Right ventricle myocardium inferior (tissue), 1 donor: Measurements from ENCODE around the gene CDC20B. TPM values are rescaled to one million over a fixed set of nuclear protein-coding genes. Genes with fewer than 3 reads are reported as not detected.
"Not testable (repeated sequence)": the region's sequence is repeated elsewhere in the genome, so short reads cannot be mapped to it uniquely, and the experiment has no call there.

Experiments used
- ATAC-seq: fragments of 200-7000 bp; cut with Tn5 transposase; one replicate; pipeline ENCODE4 v1.9.1; 2020; ENCODE audit warnings: mild to moderate bottlenecking, moderate library complexity
- DNase-seq: peaks from one replicate; pipeline ENCODE4 v3.0.0; 2021; ENCODE audit errors: missing footprints
- intact Hi-C: fragments of 100-400 bp; cut with DNase I; formaldehyde crosslinking; loops from one replicate; pipeline ENCODE4 v1.11.0; 2022
- total RNA-seq: library from RNA; stranded (reverse); fragmentation: NEBNext Ultra II Directional; extraction: Animal tissue kit (Norgen Biotek cat#: 25700); gene quantifications from one replicate; pipeline ENCODE4 v1.2.1, GENCODE V29; 2021
- donor health status: DM: no; HTN: yes; CAD: no; lungs with severe emphysema.

Gene CDC20B
- total RNA-seq, 1 donor from 2014 or later = not detected

DNA sequence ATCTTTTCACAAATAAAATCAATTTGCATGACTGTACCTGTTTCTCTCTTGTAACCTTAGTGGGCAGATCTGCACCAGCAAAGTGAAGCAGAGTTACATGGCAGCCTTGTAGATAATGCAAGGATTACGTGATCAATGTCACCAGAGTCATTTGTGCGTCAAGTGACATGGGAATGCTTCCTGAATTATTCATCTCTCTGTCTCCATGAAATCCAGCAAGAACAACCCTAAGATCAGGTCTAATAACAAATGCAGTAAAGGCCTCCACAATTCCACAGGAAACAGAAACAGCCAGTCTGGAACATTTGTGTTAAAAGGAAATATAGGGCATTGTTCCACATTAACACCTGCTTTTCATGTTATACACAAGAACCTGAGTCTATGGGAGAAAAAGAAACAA is 62.8 kb downstream of the CDC20B start:
- DNase-seq (no peak), ATAC-seq (no peak)
- intact Hi-C loops = no loop called here

DNA sequence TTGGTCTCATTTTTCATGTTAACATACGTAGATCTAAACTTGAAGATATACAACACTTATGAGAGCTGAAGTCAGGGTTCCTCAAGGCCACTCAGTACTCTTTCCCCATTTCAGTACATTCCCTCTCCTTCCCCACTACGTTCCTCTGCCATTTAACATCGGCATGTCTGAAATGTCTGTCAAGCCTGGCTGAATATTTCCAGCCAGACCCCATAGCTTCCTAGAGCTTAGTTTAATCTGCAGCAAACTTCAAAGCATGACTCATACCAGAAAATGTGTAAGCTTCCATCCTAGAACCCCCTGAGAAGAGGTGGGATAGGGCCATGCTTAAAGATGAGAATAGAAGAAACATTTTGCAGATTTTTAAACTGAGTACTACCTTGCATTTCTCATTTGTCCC is 64.3 kb downstream of the CDC20B start:
- intact Hi-C loops = no loop called here
- DNase-seq (no peak), ATAC-seq (no peak)

DNA sequence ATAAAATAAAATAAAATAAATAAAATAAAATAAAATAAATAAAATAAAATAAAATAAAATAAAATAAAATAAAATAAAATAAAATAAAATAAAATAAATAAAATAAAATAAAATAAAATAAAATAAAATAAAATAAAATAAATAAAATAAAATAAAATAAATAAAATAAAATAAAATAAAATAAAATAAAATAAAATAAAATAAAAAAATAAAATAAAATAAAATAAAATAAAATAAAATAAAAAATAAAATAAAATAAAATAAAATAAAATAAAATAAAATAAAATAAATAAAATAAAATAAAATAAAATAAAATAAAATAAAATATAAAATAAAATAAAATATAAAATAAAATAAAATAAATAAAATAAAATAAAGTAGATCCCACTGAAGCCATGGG is 67.0 kb downstream of the CDC20B start:
- DNase-seq, ATAC-seq, intact Hi-C loops: not testable (repeated sequence)

DNA sequence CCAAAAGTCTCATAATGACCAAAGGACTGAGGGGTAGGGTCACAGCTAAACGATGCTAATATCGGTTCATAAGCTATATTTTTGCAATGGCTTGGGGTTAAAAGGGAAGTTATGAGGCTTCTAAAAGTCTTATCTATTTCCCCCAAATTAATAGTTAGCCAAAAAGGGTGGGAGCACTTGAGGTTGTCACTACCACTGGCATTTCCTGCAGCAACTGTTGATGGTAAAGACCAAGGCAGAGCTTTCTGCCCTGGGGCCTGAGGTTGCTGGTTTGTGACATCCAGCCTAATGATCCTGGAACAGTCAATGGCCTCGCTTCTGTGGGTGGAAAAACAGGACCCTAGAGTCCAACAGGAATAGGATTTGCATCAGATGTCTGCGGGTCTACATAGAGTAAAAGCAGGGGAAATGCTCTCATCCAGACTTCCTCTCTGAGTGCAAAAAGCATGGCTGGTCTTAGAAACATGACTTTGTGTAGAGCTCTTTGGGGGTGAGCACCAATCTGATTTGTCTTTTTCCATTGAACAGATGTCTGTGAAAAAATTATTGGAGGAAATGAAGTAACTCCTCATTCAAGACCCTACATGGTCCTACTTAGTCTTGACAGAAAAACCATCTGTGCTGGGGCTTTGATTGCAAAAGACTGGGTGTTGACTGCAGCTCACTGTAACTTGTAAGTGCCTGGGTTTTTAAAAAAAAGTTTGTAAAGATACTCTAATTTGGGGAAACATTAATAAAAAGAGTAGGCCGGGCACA is 67.9 kb downstream of the CDC20B start:
- ATAC-seq (no peak), DNase-seq (no peak)
- intact Hi-C loops = no loop called here

DNA sequence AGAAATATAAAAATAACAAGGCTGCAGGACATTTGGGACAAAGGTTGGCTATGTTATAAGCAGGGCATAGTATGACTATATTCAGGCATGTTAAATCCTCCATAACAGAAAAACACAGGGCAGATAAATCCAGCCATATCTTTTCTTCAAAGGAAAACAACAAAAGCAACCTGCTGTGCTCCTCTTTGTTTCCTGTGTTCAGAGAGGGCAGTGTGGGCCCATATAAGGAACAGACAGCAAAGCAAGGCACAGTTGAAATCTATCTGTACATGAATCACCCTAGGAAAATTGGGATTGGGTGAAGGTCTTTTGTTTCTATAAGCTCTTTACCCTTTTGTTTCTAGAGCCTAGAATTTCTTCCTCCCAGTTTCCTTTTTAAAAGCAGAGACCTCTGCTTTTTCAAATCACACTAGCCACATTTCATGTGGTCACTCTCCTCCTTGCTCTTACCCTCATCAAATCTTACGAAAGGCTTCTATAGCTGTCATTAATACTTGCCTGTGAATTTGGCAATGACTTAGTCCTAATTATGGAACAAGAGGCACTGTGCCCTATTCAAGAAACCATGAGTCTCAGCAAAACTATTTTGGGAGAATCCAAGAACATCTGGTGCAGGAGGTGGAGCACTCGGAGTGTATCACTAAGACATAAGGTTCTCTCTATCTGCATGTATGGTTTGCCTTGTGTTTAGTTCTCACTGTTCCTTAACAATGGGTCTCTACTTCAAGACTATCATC is 68.8 kb downstream of the CDC20B start:
- intact Hi-C loops = no loop called here
- no peak for ATAC-seq
- no peak for DNase-seq

DNA sequence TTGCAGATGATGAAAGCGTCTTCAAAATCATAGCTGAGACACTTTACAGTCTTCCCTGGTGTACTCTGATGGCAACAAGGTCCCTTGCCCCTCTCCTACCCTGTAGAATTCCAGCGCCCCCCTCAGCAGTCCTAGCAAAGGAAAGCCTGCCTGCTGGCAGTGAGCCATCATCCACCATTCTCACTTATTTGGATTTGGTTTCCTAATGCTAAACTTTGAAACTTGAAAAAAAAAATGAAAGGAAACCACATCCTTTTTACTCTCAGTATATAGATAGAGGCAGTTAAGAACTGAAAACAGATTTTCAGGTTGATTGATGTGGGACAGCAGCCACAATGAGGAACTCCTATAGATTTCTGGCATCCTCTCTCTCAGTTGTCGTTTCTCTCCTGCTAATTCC is 70.6 kb downstream of the CDC20B start, which contains the start of gene GZMA:
TSS of gene GZMA (plus strand) at position 299 of the 400 bp plus-strand sequence. CDS start at position 336, 37 bp downstream.
- DNase-seq = no peak
- intact Hi-C loops = no loop called here
- ATAC-seq = no peak

DNA sequence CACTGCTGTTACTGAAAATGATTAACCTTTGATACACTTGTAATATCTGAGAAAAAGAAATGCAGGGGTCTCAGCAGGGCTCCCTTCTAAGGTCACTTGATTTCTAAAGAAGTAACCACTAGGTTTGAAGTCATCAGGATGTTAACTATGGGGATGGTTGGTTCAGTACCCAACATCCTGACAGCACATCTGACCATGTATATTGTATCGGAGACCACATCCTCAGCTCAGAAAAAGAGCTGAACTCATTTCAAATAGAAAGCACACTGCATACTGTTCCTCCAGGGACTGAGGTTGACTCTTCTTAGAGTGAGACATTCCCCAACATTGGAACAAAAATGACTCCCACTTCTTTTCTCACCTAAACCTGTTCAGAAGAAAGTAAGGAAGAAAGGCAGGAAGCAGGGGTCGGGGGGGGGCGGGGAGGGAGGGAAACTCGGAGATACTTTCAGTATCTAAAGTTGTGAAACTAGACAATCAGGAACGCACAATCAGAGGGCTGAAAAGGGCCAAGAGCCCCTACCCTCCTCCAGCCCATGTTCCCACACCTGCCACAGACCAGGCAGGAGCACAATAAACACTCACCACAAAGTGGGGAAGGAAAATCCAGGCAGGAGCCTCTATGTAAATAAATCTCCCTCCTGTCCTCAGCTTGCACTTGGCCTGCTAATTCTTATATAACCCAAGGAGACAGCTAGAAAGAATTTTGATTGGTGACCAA is 71.3 kb downstream of the CDC20B start:
- intact Hi-C loops = no loop called here
- DNase-seq = no peak

DNA sequence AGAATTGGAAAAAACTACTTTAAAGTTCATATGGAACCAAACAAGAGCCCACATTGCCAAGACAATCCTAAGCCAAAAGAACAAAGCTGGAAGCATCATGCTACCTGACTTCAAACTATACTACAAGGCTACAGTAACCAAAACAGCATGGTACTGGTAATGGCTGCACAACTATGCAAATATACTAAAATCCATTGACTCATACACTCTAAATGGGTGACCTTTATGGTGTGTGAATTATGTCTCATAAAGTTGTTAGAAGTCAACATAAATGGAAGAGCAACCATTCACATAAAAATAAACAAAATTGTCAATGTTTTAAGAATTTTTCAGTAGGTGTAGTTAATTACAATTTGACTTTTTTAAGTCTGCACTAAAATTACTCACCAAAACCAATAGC is 71.8 kb downstream of the CDC20B start:
- ATAC-seq, intact Hi-C loops, DNase-seq: not testable (repeated sequence)

More for the DNA sequence above, 71.3 kb downstream of the CDC20B start:
- no peak for ATAC-seq

DNA sequence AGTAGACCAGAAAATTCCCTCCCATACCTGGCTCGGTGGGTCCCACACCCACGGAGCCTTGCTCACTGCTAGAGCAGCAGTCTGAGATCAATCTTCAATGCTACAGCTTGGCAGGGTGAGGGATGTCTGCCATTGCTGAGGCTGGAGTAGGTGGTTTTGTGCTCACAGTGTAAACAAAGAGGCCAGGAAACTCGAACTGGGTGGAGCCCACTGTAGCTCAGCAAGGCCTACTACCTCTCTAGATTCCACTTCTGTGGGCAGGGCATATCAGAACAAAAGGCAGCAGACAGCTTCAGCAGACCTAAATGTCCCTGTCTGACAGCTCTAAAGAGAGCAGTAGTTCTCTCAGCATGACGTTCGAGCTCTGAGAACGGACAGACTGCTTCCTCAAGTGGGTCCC is 76.1 kb downstream of the CDC20B start:
- DNase-seq = no peak
- no peak for ATAC-seq
- intact Hi-C loops = no loop called here

DNA sequence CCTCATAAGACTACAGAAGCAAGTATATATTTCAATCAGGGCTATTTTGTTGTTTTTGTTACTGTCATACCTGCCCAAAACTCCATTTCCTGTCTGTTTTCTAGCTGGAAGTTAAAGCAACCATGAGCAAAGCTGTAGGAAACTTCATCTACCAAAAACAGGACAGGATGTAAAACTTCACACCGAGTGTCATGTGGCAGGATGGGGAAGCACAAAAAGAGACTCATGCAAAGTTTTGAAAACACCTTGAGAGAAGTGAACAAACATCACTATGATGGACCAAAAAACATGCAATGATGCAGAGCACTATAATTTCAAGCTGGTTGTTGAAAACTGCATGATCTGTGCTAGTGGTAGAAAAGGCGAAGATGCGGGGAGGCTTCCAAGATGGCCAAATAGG is 76.8 kb downstream of the CDC20B start:
- intact Hi-C loops = no loop called here
- no peak for ATAC-seq

DNA sequence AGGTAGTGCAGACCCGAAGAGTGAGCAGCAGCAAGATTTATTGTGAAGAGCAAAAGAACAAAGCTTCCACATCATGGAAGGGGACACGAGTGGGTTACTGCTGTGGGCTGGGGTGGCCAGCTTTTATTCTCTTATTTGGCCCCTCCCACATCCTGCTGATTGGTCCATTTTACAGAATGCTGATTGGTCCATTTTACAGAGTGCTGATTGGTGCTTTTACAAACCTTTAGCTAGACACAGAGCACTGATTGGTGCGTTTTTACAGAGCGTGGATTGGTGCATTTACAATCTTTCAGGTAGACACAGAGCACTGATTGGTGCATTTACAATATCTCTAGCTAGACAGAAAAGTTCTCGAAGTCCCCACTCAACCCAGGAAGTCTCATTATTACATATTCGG is 82.0 kb downstream of the CDC20B start:
- intact Hi-C loops, DNase-seq, ATAC-seq: not testable (repeated sequence)

More for the DNA sequence above, 76.8 kb downstream of the CDC20B start:
- DNase-seq = no peak

DNA sequence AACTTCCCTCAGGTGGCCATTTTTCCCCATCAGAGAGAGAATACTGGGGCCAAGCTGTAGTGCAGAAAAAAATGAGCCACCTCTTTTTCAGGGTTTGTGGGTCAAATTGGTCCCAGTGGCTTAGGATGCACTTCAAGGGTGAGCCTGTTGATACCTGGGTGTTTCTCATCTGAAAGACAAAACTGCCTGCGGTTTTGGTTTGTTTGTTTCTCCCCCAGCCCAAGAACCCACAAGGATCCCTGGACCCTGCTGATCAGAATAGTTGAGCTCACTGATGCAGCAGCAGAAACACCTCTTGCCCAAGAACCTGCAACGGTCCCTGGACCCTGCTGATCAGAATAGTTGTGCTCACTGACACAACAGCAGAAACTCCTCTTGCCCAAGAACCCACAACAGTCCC is 83.7 kb downstream of the CDC20B start:
- ATAC-seq, DNase-seq, intact Hi-C loops: not testable (repeated sequence)

DNA sequence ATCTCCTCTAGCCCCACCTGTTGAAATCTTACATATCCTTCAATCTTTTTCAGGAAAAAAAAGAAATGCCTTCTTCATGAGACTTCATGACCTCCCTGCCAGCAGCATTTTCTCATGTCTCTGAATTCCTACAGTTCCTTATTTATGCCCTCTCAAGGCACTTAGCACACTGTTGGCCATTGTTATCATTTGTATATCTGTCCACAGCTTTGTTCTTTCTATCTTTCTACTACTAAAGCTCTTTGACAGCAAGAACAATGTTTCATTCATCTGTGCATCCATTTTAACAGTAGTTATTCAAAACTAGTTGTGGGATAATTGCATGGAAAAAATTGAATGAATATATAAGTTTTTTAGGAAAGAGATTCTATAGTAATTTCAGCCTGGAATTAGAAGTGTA is 91.4 kb downstream of the CDC20B start:
- intact Hi-C loops = no loop called here
- DNase-seq = no peak
- ATAC-seq = no peak

DNA sequence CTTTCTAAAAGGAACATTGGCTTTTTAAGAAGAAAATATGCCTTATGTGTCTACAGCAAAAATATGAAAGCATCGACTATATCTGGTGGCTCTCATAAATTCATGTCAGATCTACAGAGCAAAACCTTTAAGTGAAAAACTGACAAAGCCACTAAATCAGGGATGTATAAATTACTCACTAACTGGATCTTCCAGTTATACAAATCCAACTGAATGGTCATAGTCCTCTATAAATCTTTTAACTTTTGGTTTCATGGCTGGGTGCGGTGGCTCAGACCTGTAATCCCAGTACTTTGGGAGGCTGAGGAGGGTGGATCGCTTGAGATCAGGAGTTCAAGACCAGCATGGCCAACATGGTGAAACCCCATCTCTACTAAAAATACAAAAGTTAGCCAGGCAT is 99.8 kb downstream of the CDC20B start:
- no peak for DNase-seq
- ATAC-seq = no peak
- intact Hi-C loops = no loop called here

DNA sequence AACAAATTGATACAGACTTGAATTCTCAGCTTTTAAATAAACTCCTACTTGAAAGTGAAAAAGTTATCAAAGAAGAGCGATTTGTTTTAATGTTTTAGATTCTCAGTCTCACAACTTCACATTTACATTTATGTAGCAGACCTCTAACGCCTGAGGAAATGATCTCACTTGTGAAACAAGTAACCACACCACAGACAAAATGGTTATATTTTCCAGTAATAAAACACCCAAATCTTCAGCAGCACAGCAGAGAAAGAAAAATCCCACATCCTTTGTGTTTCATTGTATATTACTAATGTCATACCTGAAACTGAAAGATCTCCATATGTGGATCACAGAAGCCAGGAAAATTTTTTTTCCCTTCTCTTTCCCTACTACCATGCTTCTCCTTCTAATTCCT is 100.3 kb downstream of the CDC20B start:
- DNase-seq = no peak
- intact Hi-C loops = no loop called here
- no peak for ATAC-seq

DNA sequence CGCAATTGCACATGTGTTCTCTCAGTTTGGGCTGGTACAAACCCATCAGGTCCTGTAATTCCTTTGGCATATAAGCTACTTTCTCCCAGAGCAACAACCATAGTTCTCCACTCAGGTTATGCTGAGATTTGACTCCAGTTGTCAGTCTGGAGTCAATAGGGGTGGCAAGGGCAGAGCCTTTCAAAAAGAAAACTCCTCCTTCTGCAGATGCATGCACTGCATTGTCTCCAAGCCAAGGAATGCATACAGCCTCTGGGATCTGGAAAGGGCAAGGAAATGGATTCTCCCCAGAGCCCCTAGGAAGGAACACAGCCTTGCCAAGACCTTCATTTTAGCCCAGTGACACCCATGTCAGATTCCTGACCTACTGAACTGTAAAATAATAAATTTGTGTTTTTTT is 101.6 kb downstream of the CDC20B start:
- intact Hi-C loops = no loop called here
- DNase-seq = no peak
- ATAC-seq = no peak

DNA sequence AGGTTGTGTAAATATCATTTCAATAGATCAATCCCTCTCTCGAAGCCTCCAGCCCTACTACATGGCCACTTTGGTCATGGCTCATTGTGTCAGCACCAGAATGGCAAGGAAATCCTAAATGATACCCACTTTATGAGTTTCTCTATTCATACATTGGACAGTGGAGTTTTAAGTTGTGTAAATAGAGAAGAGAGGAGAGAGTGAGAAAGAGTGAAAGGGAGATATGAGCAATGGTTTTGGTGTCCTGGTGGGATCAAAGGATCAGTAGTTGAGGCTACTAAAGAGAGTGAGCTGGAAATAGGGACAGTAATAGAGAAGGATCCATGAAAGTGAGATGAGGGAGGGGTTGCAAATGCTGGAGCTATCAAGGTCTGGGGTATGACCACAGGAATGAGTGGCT is 102.0 kb downstream of the CDC20B start:
- DNase-seq = no peak
- no peak for ATAC-seq
- intact Hi-C loops = no loop called here

DNA sequence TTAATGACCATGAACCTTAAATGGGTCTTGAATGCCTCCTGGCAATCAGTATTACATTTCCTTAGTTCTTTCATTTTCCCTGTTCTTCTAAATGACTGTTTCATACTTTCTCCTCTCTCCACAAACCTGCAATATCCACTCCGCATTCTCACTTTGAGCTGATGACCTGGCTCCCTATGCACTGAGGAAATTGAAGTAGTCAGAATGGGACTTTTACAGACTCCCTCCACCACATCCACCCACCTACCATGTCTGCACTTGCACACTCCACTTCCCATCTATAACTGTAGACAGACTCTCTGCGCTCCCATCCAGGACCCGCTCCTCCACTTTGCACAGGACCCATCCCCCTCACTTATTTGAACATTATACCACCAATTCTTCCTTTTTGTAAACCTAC is 106.7 kb downstream of the CDC20B start:
- ATAC-seq (no peak), DNase-seq (no peak)
- intact Hi-C loops = no loop called here

DNA sequence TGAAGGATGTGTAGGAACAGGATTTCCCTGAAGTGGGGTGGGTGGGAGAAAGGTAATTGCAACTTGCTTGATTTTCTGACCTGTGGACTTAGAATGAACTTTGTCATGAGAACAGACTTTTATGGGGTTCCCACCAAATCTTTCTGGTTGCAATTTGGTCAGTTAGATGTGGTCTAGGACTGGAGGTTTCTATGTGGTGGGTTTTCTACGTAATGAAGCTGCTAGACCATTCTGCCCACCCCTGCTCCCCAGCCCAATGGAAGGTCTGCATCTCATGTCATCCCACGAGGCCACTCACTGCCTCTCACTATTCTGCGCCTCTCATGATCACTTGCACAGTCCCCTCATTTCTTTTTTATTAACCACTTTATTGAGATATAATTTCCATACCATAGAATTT is 108.5 kb downstream of the CDC20B start:
- no peak for ATAC-seq
- intact Hi-C loops = no loop called here

DNA sequence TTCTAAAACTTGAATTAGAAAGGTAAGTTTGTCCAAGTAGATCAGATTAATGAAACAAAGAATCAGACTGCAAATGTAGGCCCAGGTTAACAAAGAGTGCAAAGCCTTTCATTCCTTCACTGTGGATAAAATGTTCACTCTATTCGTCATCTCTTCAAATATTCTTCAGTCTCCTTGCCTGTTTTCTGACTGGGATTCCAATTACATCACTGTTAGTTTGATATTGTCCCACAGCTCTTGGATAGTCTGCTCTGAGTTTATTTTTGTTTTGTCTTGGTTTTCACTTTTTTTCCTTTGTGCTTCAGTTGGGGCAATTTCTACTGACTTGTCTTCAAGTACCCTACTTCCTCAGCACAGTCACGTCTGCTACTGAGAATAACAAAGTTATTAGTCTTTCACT is 109.1 kb downstream of the CDC20B start:
- DNase-seq (no peak), ATAC-seq (no peak)
- intact Hi-C loops = no loop called here

More for the DNA sequence above, 108.5 kb downstream of the CDC20B start:
- no peak for DNase-seq
